ENCODE data around the gene SSTR3. TPM values are rescaled to one million over a fixed set of nuclear protein-coding genes. Genes with fewer than 3 reads are reported as not detected.

SSTR3 gene
- total and polyA plus RNA-seq, 5 experiments from 2014 or later = 2.9 to 13.7 (median 7.3) TPM

DNA sequence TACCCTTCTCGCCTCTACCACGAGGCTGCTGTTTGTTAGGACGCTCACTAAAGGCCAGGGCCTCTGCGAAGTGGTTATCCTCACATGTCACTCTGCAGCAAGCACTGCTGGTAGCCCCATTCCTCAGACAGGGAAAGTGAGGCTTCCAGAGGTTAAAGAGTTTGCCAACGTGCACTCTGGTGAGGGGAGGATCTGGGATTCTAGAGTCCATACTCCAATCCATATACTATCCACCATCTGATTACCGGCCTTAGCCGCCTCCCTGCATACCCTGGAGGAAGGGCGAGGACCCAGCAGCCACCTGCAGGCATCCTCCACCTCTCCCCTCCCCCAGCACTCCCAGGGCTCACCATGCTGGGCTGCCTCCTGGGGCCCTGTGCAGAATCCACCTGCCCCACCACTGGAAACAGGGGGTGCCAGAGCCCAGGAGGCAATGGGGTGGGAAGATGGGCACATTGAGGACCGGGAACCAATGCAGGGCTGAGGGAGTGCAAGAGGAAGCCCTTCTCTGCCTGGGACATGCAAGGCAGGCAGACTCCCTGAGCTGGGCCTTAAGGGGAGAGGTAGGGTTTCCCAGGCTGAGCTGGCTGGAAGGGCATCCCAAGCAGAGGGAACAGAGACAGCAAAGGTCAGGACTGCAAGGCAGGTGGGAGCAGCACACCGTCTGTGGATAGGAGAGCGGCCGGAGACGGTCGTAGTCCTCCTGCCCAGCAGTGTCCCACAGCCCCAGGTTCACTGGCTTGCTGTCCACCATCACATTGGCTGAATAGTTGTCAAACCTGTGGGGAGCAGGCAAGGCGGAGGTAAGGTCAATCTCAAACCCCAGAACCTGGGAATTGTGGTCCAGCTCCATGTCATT is 20.1 kb upstream of the SSTR3 start:
- Mint-ChIP-seq H3K9me3 (no peaks in the 10 kb centered on the region), H3K4me3 (peak overlapping the region; percentile 50 to 95 (median 88)), H3K27ac (peak overlapping the region; percentile 97 to 100 (median 98)), H3K27me3 (no peaks in the 10 kb centered on the region), H3K36me3 (peaks cover 0 to 79% (median 26%) of the 10 kb centered on the region in 3 donors), H3K4me1 (peaks cover 64 to 98% (median 97%) of the 10 kb centered on the region in 4 donors)
- POLR2A ChIA-PET = interaction anchor here (0.7 to 27.3 kb wide), 11 partner anchors 9 to 456 kb away, joined by 3 to 1090 read pairs (median 13); partner anchors contain the start of genes MFNG, RAC2 and SSTR3
- DNase-seq (no peak), ATAC-seq (no peak)

DNA sequence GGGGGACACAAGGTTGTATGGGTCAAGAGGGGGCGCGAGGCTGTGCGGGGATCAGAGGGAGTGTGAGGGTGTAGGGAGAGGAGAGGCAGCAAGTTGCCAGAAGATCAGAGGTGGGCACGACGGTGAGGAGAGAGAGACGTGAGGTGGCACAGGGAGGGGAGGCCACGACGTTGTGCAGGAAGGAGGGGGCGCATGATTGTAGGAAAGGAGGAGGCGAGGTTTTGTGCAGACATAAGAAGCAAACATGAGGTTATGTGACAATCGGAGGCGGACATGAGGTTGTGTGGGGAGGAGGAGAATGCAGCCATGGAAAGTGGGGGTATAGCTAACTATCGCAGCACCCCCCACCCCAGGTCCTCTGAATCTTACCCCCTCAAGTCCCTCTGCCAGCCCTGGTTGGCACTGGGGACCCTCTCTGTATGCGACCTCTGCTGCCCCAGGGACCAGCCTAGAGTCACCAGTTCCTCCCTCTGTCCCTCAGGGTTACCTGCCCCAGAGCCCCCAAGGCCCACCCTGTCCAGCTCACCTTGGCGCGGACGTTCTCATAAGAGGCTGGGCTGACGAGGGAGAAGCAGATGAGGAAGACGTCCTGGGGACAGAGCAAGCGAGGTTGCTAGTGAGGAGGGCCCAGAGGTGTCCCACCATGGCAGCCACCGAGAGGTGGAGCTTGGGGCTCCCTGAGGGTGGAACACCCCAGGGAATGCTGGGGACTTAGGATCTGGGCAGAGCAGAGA is 19.3 kb upstream of the SSTR3 start:
- Mint-ChIP-seq H3K4me1 (peaks cover 60 to 92% (median 90%) of the 10 kb centered on the region in 4 donors), H3K4me3 (peak overlapping the region; percentile 79 to 95 (median 88)), H3K27me3 (no peaks in the 10 kb centered on the region), H3K27ac (peak overlapping the region; percentile 97 to 100 (median 98)), H3K9me3 (no peaks in the 10 kb centered on the region), H3K36me3 (peaks cover 0 to 73% (median 24%) of the 10 kb centered on the region in 3 donors)
- peak; percentile 52 to 92 (median 76) for DNase-seq
- POLR2A ChIA-PET = interaction anchor here (0.7 to 27.3 kb wide), 16 partner anchors 10 to 455 kb away, joined by 3 to 1090 read pairs (median 6); partner anchors contain the start of genes IL2RB, MFNG, RAC2 and SSTR3
- peak; percentile 61 to 71 for ATAC-seq

DNA sequence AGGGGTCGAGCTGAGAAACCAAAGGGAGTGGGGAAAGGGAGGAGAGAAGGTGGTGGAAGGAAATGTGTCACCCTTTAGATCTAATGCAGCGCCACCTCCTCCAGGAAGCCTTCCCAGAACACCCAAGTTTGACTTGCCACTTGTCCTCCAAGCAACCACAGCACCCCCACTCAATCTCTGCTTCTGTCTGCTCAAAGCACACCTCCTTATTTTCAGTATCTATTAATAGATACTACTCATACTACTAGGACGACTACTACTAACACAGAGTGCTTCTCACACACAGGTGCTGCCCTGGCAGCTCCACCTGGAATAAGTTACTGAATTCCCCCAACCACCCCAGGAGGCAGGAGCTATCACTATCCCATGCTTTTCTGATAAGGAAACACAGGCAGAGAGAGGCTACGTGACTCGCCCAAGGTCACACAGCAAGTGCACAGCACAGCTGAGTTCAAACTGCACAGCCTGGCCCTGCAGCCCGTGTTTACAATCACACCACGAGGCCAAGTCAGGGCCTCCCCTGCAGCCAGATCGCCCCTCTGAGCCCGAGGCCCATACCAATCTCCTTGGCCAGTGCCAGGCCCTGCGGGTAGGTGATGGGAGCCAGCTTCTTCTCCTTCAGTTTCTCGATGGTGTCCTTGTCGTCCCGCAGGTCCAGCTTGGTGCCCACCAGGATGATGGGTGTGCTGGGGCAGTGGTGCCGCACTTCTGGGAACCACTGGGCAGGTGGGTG is 18.6 kb upstream of the SSTR3 start:
- H3K9me3 Mint-ChIP-seq = no peaks in the 10 kb centered on the region
- peaks cover 0 to 73% (median 21%) of the 10 kb centered on the region in 3 donors for H3K36me3 Mint-ChIP-seq
- DNase-seq (peak in 7 of 10 donors; percentile 41 to 74 (median 54)), ATAC-seq (peak; percentile 6 to 7)
- POLR2A ChIA-PET = interaction anchor here (0.6 to 27.3 kb wide), 19 partner anchors 11 to 455 kb away, joined by 3 to 1090 read pairs (median 4); partner anchors contain the start of genes IFT27, IL2RB, MFNG and RAC2
- H3K27me3 Mint-ChIP-seq = no peaks in the 10 kb centered on the region
- peak overlapping the region; percentile 97 to 100 (median 98) for H3K27ac Mint-ChIP-seq
- peaks cover 62 to 92% (median 90%) of the 10 kb centered on the region in 4 donors for H3K4me1 Mint-ChIP-seq
- peak overlapping the region; percentile 79 to 95 (median 88) for H3K4me3 Mint-ChIP-seq

DNA sequence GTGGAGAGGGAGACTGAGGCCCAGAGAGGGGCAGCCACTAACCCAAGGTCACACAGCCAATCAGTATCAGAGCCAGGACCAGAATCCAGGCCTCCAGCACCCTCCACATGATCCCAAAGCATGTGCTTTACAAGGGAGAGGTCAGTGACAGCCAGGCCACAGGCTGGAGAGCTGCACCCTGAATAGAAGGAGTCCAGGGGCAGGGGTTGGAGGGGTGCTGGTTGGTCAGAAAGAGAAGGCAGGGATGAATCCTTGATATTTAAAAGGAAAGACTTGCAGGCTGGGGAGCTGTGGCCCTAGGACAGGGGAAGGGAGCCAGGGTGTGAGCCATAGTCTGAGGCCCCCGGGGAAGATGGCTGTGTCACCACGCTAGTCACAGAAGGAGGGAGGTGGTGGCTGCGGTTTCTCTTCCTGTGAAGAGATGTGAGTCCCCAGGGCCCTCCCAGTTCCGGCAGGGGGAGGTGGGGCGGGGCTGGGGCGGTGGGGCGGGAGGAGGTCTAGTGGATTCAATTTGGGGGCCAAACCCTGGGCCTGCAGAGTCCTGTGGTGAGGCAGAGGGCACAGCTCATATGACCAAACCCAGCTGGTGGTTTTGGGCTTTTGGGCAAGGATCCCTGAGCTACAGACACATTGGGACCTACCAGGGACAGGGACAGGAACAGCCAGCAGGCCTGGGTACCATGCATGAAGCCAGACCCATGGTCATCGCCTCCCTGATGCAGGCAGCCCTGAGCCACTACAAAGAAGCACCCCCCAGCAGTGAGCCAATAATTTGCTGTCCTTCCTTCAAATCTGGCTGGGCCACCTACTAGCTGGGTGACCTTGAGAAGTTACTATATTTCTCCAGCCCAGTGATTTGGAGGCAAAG is 17.8 kb upstream of the SSTR3 start:
- POLR2A ChIA-PET = interaction anchor here (0.6 to 27.3 kb wide), 24 partner anchors 11 to 454 kb away, joined by 3 to 1090 read pairs (median 6); partner anchors contain the start of genes IFT27, IL2RB, MFNG and RAC2
- Mint-ChIP-seq H3K27me3 (no peaks in the 10 kb centered on the region), H3K4me1 (peaks cover 62 to 92% (median 90%) of the 10 kb centered on the region in 4 donors), H3K4me3 (peak overlapping the region; percentile 79 to 95 (median 88)), H3K36me3 (peaks cover 0 to 73% (median 23%) of the 10 kb centered on the region in 3 donors), H3K9me3 (no peaks in the 10 kb centered on the region), H3K27ac (peak overlapping the region; percentile 97 to 100 (median 98))
- DNase-seq (peak; percentile 77 to 96 (median 88)), ATAC-seq (peak; percentile 69 to 84)

- POLR2A ChIA-PET = interaction anchor here (0.7 to 27.3 kb wide), 19 partner anchors 12 to 454 kb away, joined by 3 to 1090 read pairs (median 6); partner anchors contain the start of genes IFT27, IL2RB, MFNG and RAC2
Measured at GRCh38 chr22:37229012-37229804, 16.9 kb upstream of the SSTR3 start.

DNA sequence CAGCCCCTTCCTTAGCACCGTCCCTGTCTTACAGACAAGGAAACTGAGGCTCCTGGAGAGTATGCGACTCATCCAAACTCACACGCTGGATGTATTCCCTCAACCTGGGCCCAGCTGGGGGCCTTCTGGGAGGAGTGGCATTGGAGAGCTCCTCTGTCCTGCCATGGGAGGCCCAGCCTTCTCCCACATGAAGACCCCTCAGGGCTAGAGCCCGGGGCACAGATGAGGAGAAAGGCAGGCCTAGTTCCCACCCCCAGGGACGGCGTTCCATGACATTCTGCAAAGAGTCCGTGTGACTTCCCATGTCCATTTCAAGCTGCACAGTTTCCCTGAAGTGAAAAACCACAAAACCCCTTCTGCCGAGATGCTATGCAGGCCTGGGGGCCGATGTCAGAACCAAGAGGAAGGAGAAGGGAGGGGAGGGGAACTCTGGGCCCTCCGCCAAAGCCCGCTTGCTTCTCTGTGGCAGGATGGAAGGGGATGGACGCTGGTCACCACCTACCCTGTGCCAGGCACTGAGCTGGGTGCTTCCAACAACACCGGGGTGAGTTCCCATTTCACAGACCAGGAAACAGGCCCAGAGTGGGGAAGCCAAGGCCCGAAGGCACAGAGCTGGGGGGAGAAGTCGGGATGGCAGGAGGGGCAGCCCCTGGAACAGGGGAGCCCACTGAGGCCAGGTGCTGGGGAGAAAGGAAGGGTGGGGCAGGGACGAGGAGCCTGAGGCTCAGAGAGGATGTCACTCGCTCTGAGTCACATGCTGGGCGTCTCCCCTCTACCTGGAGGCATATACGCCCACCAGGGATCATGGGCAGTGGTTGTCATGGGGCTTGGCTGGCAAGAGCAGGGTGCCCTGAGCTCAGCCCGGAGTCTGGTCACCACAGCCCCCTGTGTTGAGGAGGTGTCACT is 16.1 kb upstream of the SSTR3 start:
- peak overlapping the region; percentile 97 to 100 (median 98) for H3K27ac Mint-ChIP-seq
- peaks cover 59 to 92% (median 90%) of the 10 kb centered on the region in 4 donors for H3K4me1 Mint-ChIP-seq
- peak overlapping the region; percentile 79 to 95 (median 88) for H3K4me3 Mint-ChIP-seq
- ATAC-seq = peak; percentile 10 to 13
- peak in 6 of 10 donors; percentile 45 to 78 (median 57) for DNase-seq
- H3K27me3 Mint-ChIP-seq = no peaks in the 10 kb centered on the region
- no peaks in the 10 kb centered on the region for H3K9me3 Mint-ChIP-seq
- peaks cover 0 to 74% (median 37%) of the 10 kb centered on the region in 3 donors for H3K36me3 Mint-ChIP-seq
- POLR2A ChIA-PET = interaction anchor here (0.6 to 27.3 kb wide), 12 partner anchors 13 to 693 kb away, joined by 3 to 1090 read pairs (median 10); partner anchors contain the start of genes IFT27, IL2RB, MFNG and RAC2

More at GRCh38 chr22:37229012-37229804, 16.9 kb upstream of the SSTR3 start:
- Mint-ChIP-seq H3K36me3 (peaks cover 0 to 74% (median 31%) of the 10 kb centered on the region in 3 donors), H3K27me3 (no peaks in the 10 kb centered on the region), H3K4me1 (peaks cover 57 to 92% (median 90%) of the 10 kb centered on the region in 4 donors), H3K27ac (peak overlapping the region; percentile 97 to 100 (median 98)), H3K4me3 (peak overlapping the region; percentile 79 to 95 (median 88)), H3K9me3 (no peaks in the 10 kb centered on the region)
- no peak for ATAC-seq
- peak in 3 of 10 donors; percentile 33 to 65 (median 38) for DNase-seq

DNA sequence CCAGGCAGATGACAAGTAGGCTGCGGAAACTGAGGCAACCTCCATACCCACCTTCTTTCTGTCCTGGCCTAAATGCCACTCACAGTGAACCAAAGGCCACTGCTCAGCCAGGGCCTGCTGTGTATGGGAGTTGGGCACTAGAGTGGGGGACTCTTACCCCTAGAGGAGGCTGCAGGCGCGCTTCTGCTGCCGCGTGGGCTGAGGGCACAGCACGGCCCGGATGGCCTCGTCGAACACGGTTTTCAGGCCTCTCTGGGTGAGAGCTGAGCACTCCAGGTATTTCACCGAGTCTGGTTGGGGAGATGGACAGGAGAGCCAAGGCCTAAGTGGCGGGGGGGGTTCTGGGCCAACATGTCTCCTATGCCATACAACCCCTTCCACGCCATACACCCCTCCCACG is 14.2 kb upstream of the SSTR3 start:
- no peaks in the 10 kb centered on the region for H3K27me3 Mint-ChIP-seq
- H3K36me3 Mint-ChIP-seq = peaks cover 0 to 58% (median 39%) of the 10 kb centered on the region in 3 donors
- H3K4me1 Mint-ChIP-seq = peaks cover 62 to 92% (median 91%) of the 10 kb centered on the region in 4 donors
- peak in 1 of 10 donors; percentile 61 for DNase-seq
- peak overlapping the region in 6 of 10 donors; percentile 43 to 76 (median 61) for H3K4me3 Mint-ChIP-seq
- no peak for ATAC-seq
- H3K9me3 Mint-ChIP-seq = no peaks in the 10 kb centered on the region
- H3K27ac Mint-ChIP-seq = peak overlapping the region; percentile 86 to 99 (median 98)
- POLR2A ChIA-PET = interaction anchor here (1.0 to 31.6 kb wide), 5 partner anchors 15 to 83 kb away, joined by 4 to 1090 read pairs (median 14); partner anchors contain the start of genes RAC2 and SSTR3

DNA sequence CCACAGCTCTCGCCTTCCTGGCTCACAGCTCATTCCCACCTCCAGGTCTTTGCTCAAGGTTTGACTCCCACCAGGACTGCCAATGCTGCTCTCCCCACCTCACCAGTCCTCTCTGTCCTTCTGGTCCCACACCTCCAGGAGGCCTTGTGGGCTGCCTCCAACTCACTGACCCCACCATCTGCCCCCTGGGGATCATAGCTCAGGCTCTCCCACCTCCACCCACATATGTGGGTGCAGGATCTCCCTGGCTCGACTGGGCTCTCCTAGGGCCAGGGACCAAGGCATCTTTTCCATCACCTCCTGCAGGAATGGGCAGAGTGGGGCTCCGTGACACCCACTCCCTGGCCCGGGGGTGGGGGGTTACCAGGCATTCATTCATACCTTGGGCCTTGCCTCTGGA is 13.8 kb upstream of the SSTR3 start:
- ATAC-seq (no peak), DNase-seq (no peak)
- peak overlapping the region; percentile 86 to 99 (median 98) for H3K27ac Mint-ChIP-seq
- peaks cover 59 to 92% (median 91%) of the 10 kb centered on the region in 4 donors for H3K4me1 Mint-ChIP-seq
- no peaks in the 10 kb centered on the region for H3K9me3 Mint-ChIP-seq
- H3K4me3 Mint-ChIP-seq = peak overlapping the region in 6 of 10 donors; percentile 31 to 67 (median 54)
- POLR2A ChIA-PET = interaction anchor here (0.6 to 31.6 kb wide), 6 partner anchors 15 to 84 kb away, joined by 4 to 1090 read pairs (median 9); partner anchors contain the start of genes IL2RB, RAC2 and SSTR3
- no peaks in the 10 kb centered on the region for H3K27me3 Mint-ChIP-seq
- peaks cover 0 to 54% (median 36%) of the 10 kb centered on the region in 3 donors for H3K36me3 Mint-ChIP-seq

GRCh38 chr22:37225481-37225880 is 13.2 kb upstream of the SSTR3 start:
- Mint-ChIP-seq H3K27ac (peak overlapping the region; percentile 86 to 99 (median 97)), H3K27me3 (no peaks in the 10 kb centered on the region), H3K4me1 (peaks cover 59 to 92% (median 91%) of the 10 kb centered on the region in 4 donors), H3K9me3 (peaks cover 0 to 4% (median 0%) of the 10 kb centered on the region in 9 donors), H3K36me3 (peaks cover 0 to 49% (median 36%) of the 10 kb centered on the region in 3 donors), H3K4me3 (peak overlapping the region in 8 of 10 donors; percentile 11 to 67 (median 50))
- ATAC-seq = no peak
- DNase-seq = no peak
- POLR2A ChIA-PET = interaction anchor here (0.6 to 31.6 kb wide), 5 partner anchors 16 to 84 kb away, joined by 4 to 1090 read pairs (median 14); partner anchors contain the start of genes IL2RB, RAC2 and SSTR3

Data from naive thymus-derived CD8-positive, alpha-beta T cell (primary cell).